ENCODE measurements around the gene RAET1G. TPM values are rescaled to one million over a fixed set of nuclear protein-coding genes. Genes with fewer than 3 reads are reported as not detected.
A peak's percentile ranks its signal among the peaks of the same experiment; 100 is the strongest.
"Not testable (repeated sequence)": the region's sequence is repeated elsewhere in the genome, so short reads cannot be mapped to it uniquely, and the experiment has no call there.

RAET1G gene
- total and polyA plus RNA-seq, 2 of the 13 experiments (the other 11 are each of a cell fraction or from before 2014, with no cell fraction given), result not detected

DNA sequence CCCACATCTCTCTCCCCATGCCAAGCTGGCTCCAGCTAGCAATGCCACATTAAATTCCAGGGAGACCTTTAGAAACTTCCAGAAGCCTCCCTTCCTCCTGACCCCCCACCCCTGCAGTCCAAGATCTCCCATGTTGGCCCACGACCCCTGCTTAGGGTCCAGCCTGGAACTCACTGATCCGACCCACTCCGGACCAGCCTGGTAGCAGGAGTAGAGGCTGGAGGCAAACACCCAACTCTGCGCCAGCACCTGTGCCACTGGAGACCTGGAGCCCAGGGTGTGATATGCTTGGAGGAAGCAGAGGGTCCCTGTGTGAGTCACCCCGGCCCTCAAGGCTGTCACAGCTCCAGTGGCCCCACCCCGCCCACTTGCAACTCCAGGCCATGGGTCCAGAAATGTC is 37.6 kb upstream of the RAET1G start:
- Histone ChIP-seq H3K9me3 (ENCODE audit: low read length) (no peaks in the 10 kb centered on the region), H4K20me1 (ENCODE audit: insufficient read depth, low read length) (no peaks in the 10 kb centered on the region), H3K4me2 (ENCODE audit: low read depth, low read length) (no peak overlapping the region), H3K4me3 (replicated peaks in 1 of 3; ENCODE audit: insufficient read depth in 1 of 3, low read depth in 2 of 3, low read length in 3 of 3) (no peak overlapping the region), H3K79me2 (ENCODE audit: insufficient read depth, low read length) (no peaks in the 10 kb centered on the region), H3K27me3 (ENCODE audit: control insufficient read depth in 1 of 2, insufficient read depth in 2 of 2, low read length in 2 of 2) (peaks cover 3 to 47% of the 10 kb centered on the region in 2 experiments), H3K4me1 (ENCODE audit: insufficient read depth, low read length) (peaks cover 4% of the 10 kb centered on the region; the same call in 1 of the 2 replicates), H3K36me3 (replicated peaks in 1 of 2; ENCODE audit: control insufficient read depth in 1 of 2, insufficient read depth in 2 of 2, low read length in 2 of 2) (no peaks in the 10 kb centered on the region), H3K27ac (ENCODE audit: extremely low read length, insufficient read depth, low read length) (no peak overlapping the region), H2AFZ (ENCODE audit: low read length) (no peak overlapping the region), H3K9ac (ENCODE audit: insufficient read depth, low read depth, low read length) (no peak overlapping the region)
- intact Hi-C loops (cut with micrococcal nuclease; ENCODE audit: unreplicated experiment), result no loop called here
- no peak for ATAC-seq
- BruUV-seq (replicated peaks), result no TSS peak
- FAIRE-seq, result no peak
- WGBS (ENCODE audit: low lambda C conversion rate), result 26% methylated on average over 5 of the region's 6 CpGs
- POLR2A ChIA-PET, result no interaction called here
- no peak for DNase-seq (ENCODE audit: low spot score)
- TF ChIP-seq ISL2 (CRISPR knock-in tag; IDR thresholded peaks at IDR 0.05) (no peak), GPN1 (CRISPR knock-in tag; IDR thresholded peaks at IDR 0.05; ENCODE audit: borderline replicate concordance) (no peak), GATA4 (IDR thresholded peaks at IDR 0.05; ENCODE audit: borderline replicate concordance, low read depth) (no peak), HNF1B (CRISPR knock-in tag; IDR thresholded peaks at IDR 0.05) (no peak)
- CTCF ChIA-PET (ENCODE audit: low intra/inter-chr PET ratio, low total read pairs), result no interaction called here
- in situ Hi-C loops (cut with HindIII; ENCODE audit: extremely low pct_ligation_motif_present, low pct_unique_long_range_greater_than_20kb), result no loop called here

- H3K4me3 ChIP-seq (replicated peaks in 1 of 3; ENCODE audit: insufficient read depth in 1 of 3, low read depth in 2 of 3, low read length in 3 of 3); CTCF ChIA-PET (ENCODE audit: low intra/inter-chr PET ratio, low total read pairs); in situ Hi-C loops (cut with HindIII; ENCODE audit: extremely low pct_ligation_motif_present, low pct_unique_long_range_greater_than_20kb); POLR2A ChIA-PET; H3K27ac ChIP-seq (ENCODE audit: extremely low read length, insufficient read depth, low read length); BruUV-seq (replicated peaks); H4K20me1 ChIP-seq (ENCODE audit: insufficient read depth, low read length); H2AFZ ChIP-seq (ENCODE audit: low read length); H3K9ac ChIP-seq (ENCODE audit: insufficient read depth, low read depth, low read length); ATAC-seq; intact Hi-C loops (cut with micrococcal nuclease; ENCODE audit: unreplicated experiment); H3K36me3 ChIP-seq (replicated peaks in 1 of 2; ENCODE audit: control insufficient read depth in 1 of 2, insufficient read depth in 2 of 2, low read length in 2 of 2); H3K9me3 ChIP-seq (ENCODE audit: low read length); H3K79me2 ChIP-seq (ENCODE audit: insufficient read depth, low read length); H3K4me1 ChIP-seq (ENCODE audit: insufficient read depth, low read length); DNase-seq (ENCODE audit: low spot score); H3K4me2 ChIP-seq (ENCODE audit: low read depth, low read length); FAIRE-seq: not testable (repeated sequence)
- peak; percentile 39; the same call in 1 of the 2 replicates for TF ChIP-seq ZNF121 (CRISPR knock-in tag; IDR thresholded peaks at IDR 0.05)
- H3K27me3 ChIP-seq (ENCODE audit: control insufficient read depth in 1 of 2, insufficient read depth in 2 of 2, low read length in 2 of 2), result peaks cover 3 to 48% of the 10 kb centered on the region in 2 experiments
- 4% methylated on average over 4 of the region's 4 CpGs for WGBS (ENCODE audit: low lambda C conversion rate)
Observed at GRCh38 chr6:149959806-149960205, 36.9 kb upstream of the RAET1G start.

DNA sequence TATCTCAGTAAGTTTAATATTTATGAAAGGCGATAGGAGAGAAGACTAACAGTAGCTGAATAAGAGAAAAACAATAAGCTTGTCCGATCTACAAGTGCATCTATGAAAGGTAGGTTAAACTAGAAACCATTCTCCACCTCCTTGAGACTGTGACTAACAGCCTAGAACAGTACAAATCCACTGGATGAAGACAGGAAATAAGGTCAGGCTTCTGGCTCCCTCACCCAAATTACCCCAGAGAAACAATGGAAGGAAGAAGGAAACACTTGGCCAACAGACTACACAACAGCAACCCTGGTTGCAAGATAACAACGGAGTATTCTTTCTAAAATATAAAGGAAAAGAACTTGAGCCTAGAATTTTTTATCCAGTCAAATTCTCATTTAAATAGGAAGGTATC is 35.2 kb upstream of the RAET1G start:
- peaks cover 3 to 61% of the 10 kb centered on the region in 2 experiments for H3K27me3 ChIP-seq (ENCODE audit: control insufficient read depth in 1 of 2, insufficient read depth in 2 of 2, low read length in 2 of 2)
- 0% methylated on average over 3 of the region's 3 CpGs for WGBS (ENCODE audit: low lambda C conversion rate)

More for the DNA sequence above, 35.2 kb upstream of the RAET1G start:
- H3K9ac ChIP-seq (ENCODE audit: insufficient read depth, low read depth, low read length); POLR2A ChIA-PET; in situ Hi-C loops (cut with HindIII; ENCODE audit: extremely low pct_ligation_motif_present, low pct_unique_long_range_greater_than_20kb); H3K4me2 ChIP-seq (ENCODE audit: low read depth, low read length); CTCF ChIA-PET (ENCODE audit: low intra/inter-chr PET ratio, low total read pairs); H3K79me2 ChIP-seq (ENCODE audit: insufficient read depth, low read length); H2AFZ ChIP-seq (ENCODE audit: low read length); H4K20me1 ChIP-seq (ENCODE audit: insufficient read depth, low read length); H3K27ac ChIP-seq (ENCODE audit: extremely low read length, insufficient read depth, low read length); intact Hi-C loops (cut with micrococcal nuclease; ENCODE audit: unreplicated experiment); H3K36me3 ChIP-seq (replicated peaks in 1 of 2; ENCODE audit: control insufficient read depth in 1 of 2, insufficient read depth in 2 of 2, low read length in 2 of 2); H3K4me1 ChIP-seq (ENCODE audit: insufficient read depth, low read length); BruUV-seq (replicated peaks); H3K9me3 ChIP-seq (ENCODE audit: low read length); DNase-seq (ENCODE audit: low spot score); FAIRE-seq; ATAC-seq; H3K4me3 ChIP-seq (replicated peaks in 1 of 3; ENCODE audit: insufficient read depth in 1 of 3, low read depth in 2 of 3, low read length in 3 of 3): not testable (repeated sequence)
